A673 (cell line): Measurements from ENCODE around the gene ANK3. TPM values are rescaled to one million over a fixed set of nuclear protein-coding genes. Genes with fewer than 3 reads are reported as not detected.

Experiments
- BruUV-seq: library from RNA; stranded (reverse); fragments of 400-500 nt; replicated peaks from 2 replicates; lab custom pipeline; 2021; lab: Mats Ljungman, UMichigan
- CTCF ChIA-PET: fragments of 300-600 bp; sonication (Branson Sonifier 250); formaldehyde crosslinking; loops from one replicate; lab custom pipeline; 2022; ENCODE audit warnings: antibody characterized with exemption; lab: Charles Lee
- POLR2A ChIA-PET: fragments of 300-600 bp; sonication (Branson Sonifier 250); formaldehyde crosslinking; loops from one replicate; lab custom pipeline; 2022; ENCODE audit warnings: antibody characterized with exemption; ENCODE audit not compliant: low non-redundant PET; lab: Charles Lee
- DNase-seq: peaks from one replicate; pipeline ENCODE4 v3.0.0-alpha.2; 2015; ENCODE audit warnings: low spot score
- H3K27ac ChIP-seq: fragments of 200-600 bp; sonication (generic); 2 replicates; pipeline ENCODE4 v1.5.1; 2016; ENCODE audit warnings: mixed run types, low read depth, mild to moderate bottlenecking, mixed read lengths, antibody characterized with exemption, low read length; ENCODE audit not compliant: poor library complexity, severe bottlenecking
- H3K27me3 ChIP-seq: fragments of 200-600 bp; sonication (generic); replicated peaks from 2 replicates; pipeline ENCODE4 v1.6.1; 2017; ENCODE audit warnings: mixed run types, low read depth, mild to moderate bottlenecking, mixed read lengths, antibody characterized with exemption, low read length; ENCODE audit not compliant: insufficient read depth, poor library complexity
- H3K36me3 ChIP-seq: fragments of 200-600 bp; sonication (generic); 2 replicates; pipeline ENCODE4 v1.6.1; 2016; ENCODE audit warnings: mixed run types, mild to moderate bottlenecking, mixed read lengths, antibody characterized with exemption, low read length; ENCODE audit not compliant: insufficient read depth, poor library complexity, severe bottlenecking
- H3K4me1 ChIP-seq: fragments of 200-600 bp; sonication (generic); 2 replicates; pipeline ENCODE4 v1.6.1; 2017; ENCODE audit warnings: mixed run types, mild to moderate bottlenecking, mixed read lengths, antibody characterized with exemption, low read length; ENCODE audit not compliant: insufficient read depth, poor library complexity, severe bottlenecking
- H3K4me3 ChIP-seq: fragments of 200-600 bp; sonication (generic); 2 replicates; pipeline ENCODE4 v1.5.1; 2016; ENCODE audit warnings: low read depth, mixed run types, mild to moderate bottlenecking, mixed read lengths, low read length; ENCODE audit not compliant: poor library complexity, severe bottlenecking
- H3K9me3 ChIP-seq: fragments of 200-600 bp; sonication (generic); 2 replicates; pipeline ENCODE4 v1.6.1; 2016; ENCODE audit warnings: mixed run types, low read depth, mild to moderate bottlenecking, mixed read lengths, antibody characterized with exemption, low read length; ENCODE audit not compliant: poor library complexity, severe bottlenecking
- EZH2 ChIP-seq: fragments of 200-600 bp; sonication (generic); IDR thresholded peaks from 2 replicates; pipeline ENCODE4 v1.6.1; 2017; ENCODE audit warnings: borderline replicate concordance, low read depth, mild to moderate bottlenecking, mixed read lengths, antibody characterized with exemption, low read length; ENCODE audit not compliant: poor library complexity, severe bottlenecking
- intact Hi-C: fragments of 100-400 bp; cut with micrococcal nuclease; formaldehyde crosslinking; loops from one replicate; pipeline ENCODE4 v1.10.0; 2022; ENCODE audit not compliant: unreplicated experiment
- total RNA-seq: library from RNA; stranded (reverse); gene quantifications from 2 replicates; pipeline ENCODE4 v1.2.3, GENCODE V29; 2021
- TF ChIP-seq, protein P1 (sequence below): fragments of 300-800, 200-600 bp; sonication (generic); conservative IDR thresholded peaks from 2 replicates; pipeline ENCODE4 v1.5.1; 2017; ENCODE audit warnings: low read depth, mild to moderate bottlenecking, antibody characterized with exemption, low read length, moderate library complexity, mixed read lengths

Gene ANK3
- total RNA-seq, 1 experiment from 2014 or later, result 13.5 TPM

DNA sequence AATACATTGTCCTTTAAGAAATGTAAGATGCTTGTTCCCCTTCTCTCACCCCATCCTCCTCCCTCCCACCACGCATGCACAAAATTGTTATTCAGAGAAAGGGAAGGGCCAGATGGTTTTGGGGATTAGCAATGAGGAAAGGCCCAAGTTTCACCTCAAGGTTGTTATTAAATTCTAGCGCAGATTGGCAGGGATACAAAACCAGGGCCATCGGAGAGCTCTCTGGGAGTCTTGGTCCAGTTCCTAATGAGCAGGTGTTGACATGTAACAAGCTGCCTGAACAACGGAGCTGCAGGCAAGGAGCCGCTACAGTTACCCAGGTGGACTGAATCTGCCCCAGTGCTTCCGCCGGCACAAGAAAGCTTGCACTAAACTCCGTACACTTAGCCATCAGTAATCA is 9.7 kb upstream of the ANK3 start:
- TF ChIP-seq, protein P1, sequence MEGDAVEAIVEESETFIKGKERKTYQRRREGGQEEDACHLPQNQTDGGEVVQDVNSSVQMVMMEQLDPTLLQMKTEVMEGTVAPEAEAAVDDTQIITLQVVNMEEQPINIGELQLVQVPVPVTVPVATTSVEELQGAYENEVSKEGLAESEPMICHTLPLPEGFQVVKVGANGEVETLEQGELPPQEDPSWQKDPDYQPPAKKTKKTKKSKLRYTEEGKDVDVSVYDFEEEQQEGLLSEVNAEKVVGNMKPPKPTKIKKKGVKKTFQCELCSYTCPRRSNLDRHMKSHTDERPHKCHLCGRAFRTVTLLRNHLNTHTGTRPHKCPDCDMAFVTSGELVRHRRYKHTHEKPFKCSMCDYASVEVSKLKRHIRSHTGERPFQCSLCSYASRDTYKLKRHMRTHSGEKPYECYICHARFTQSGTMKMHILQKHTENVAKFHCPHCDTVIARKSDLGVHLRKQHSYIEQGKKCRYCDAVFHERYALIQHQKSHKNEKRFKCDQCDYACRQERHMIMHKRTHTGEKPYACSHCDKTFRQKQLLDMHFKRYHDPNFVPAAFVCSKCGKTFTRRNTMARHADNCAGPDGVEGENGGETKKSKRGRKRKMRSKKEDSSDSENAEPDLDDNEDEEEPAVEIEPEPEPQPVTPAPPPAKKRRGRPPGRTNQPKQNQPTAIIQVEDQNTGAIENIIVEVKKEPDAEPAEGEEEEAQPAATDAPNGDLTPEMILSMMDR, result no peak
- TF ChIP-seq EZH2, result no peak
- no TSS peak for BruUV-seq
- H3K4me1 ChIP-seq, result no peaks in the 10 kb centered on the region
- ChIA-PET POLR2A (no interaction called here), CTCF (no interaction called here)
- H3K9me3 ChIP-seq, result no peaks in the 10 kb centered on the region
- no peak overlapping the region for H3K4me3 ChIP-seq
- no peaks in the 10 kb centered on the region for H3K36me3 ChIP-seq
- intact Hi-C loops, result no loop called here
- no peak overlapping the region for H3K27ac ChIP-seq
- DNase-seq, result no peak
- no peaks in the 10 kb centered on the region for H3K27me3 ChIP-seq

DNA sequence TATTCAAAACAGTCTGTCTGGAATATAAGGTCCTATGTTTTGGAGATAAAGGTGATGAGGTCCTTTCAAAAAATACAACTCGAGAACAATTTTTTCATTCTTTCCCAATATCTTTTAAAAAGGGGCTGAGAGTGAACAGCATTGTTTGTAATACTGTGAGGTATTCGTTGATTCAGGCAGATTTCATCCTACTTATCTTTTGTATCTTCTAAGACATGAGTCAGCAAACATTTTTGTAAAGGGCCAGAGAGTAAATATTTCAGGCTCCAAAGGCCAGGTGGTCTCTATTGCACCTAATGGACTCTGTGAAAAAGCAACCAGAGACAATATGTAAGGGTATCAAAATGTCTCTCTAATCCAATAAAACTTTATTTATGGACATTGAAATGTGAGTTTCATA is 8.1 kb upstream of the ANK3 start:
- ChIA-PET POLR2A (no interaction called here), CTCF (no interaction called here)
- no peak for DNase-seq
- Histone ChIP-seq H3K4me1 (no peaks in the 10 kb centered on the region), H3K36me3 (no peaks in the 10 kb centered on the region), H3K4me3 (no peak overlapping the region), H3K27ac (no peak overlapping the region), H3K27me3 (no peaks in the 10 kb centered on the region), H3K9me3 (no peaks in the 10 kb centered on the region)
- TF ChIP-seq EZH2, result no peak
- TF ChIP-seq, protein P1, result no peak
- no TSS peak for BruUV-seq
- intact Hi-C loops, result no loop called here

DNA sequence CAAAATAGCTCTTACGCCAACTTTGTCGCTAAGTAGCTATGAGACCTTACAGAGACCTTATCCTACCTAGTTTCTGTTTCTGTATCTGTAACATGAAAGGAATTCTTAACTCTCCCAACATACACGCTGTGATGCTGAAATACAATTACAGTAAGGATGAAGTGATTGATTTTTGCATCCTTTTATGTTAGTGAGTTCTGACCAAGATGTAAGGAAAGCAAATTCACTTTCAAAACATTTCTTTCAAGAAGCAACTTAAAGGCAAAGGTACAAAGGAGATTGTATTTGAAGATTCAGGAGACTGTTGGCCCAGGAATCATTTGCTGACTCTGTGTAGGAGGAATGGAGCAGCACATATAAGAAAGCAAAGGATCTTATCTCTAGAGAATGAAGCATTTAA is 7.1 kb upstream of the ANK3 start:
- DNase-seq, result no peak
- no peaks in the 10 kb centered on the region for H3K4me1 ChIP-seq
- no peaks in the 10 kb centered on the region for H3K36me3 ChIP-seq
- POLR2A ChIA-PET, result no interaction called here
- no peak overlapping the region for H3K4me3 ChIP-seq
- CTCF ChIA-PET, result no interaction called here
- H3K27me3 ChIP-seq, result no peaks in the 10 kb centered on the region
- H3K27ac ChIP-seq, result no peak overlapping the region
- BruUV-seq, result no TSS peak
- intact Hi-C loops, result no loop called here
- TF ChIP-seq, protein P1, result no peak
- no peaks in the 10 kb centered on the region for H3K9me3 ChIP-seq
